BLaER1 (cell line): ENCODE results near the gene ZNF638.
"Not testable (repeated sequence)": the region's sequence is repeated elsewhere in the genome, so short reads cannot be mapped to it uniquely, and the experiment has no call there.

Experiments
- H3K27ac ChIP-seq: shearing (Covaris generic); formaldehyde crosslinking; 2 replicates; pipeline ENCODE4 v1.8.1; 2022
- H3K27me3 ChIP-seq: shearing (Covaris generic); formaldehyde crosslinking; 2 replicates; pipeline ENCODE4 v1.8.1; 2022
- H3K36me3 ChIP-seq: shearing (Covaris generic); formaldehyde crosslinking; 2 replicates; pipeline ENCODE4 v1.8.1; 2022
- H3K4me1 ChIP-seq: shearing (Covaris generic); formaldehyde crosslinking; 2 replicates; pipeline ENCODE4 v1.8.1; 2022
- H3K4me2 ChIP-seq: shearing (Covaris generic); formaldehyde crosslinking; 2 replicates; pipeline ENCODE4 v1.8.1; 2022
- H3K4me3 ChIP-seq: shearing (Covaris generic); formaldehyde crosslinking; 2 replicates; pipeline ENCODE4 v1.8.1; 2022
- H3K9ac ChIP-seq: shearing (Covaris generic); formaldehyde crosslinking; 2 replicates; pipeline ENCODE4 v1.8.1; 2022
- H3K9me3 ChIP-seq: shearing (Covaris generic); formaldehyde crosslinking; 2 replicates; pipeline ENCODE4 v1.8.1; 2022
- H4K20me1 ChIP-seq: shearing (Covaris generic); formaldehyde crosslinking; 2 replicates; pipeline ENCODE4 v1.8.1; 2022
- Cebpa-rat ChIP-seq: shearing (Covaris generic); IDR thresholded peaks from 2 replicates; pipeline ENCODE4 v1.8.1; 2022

Gene ZNF638

DNA sequence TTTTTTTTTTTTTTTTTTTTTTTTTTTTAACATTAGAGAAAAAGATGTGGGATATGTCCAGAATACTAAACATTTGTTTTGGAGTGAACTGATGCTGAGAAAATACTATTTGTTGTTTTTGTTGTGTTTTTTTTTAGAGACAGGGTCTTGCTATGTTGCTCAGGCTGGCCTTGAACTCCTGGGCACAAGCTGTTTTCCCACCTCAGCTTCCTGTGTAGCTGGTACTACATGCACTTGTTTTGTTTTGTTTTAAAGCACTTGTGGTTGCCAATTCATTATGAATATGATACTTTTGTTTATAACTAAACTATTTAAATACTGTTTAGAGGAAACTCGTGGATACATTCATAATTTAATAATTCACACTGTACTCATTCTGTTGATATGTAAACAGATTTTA, 88.4 kb downstream of the ZNF638 start:
- no peak overlapping the region for H3K9ac ChIP-seq
- H3K4me2 ChIP-seq: no peak overlapping the region
- no peak for TF ChIP-seq Cebpa-rat
- H3K9me3 ChIP-seq: no peaks in the 10 kb centered on the region
- H3K36me3 ChIP-seq: peaks cover 38% of the 10 kb centered on the region
- peaks cover 7% of the 10 kb centered on the region for H3K4me1 ChIP-seq
- no peak overlapping the region for H3K4me3 ChIP-seq
- no peak overlapping the region for H3K27ac ChIP-seq
- H4K20me1 ChIP-seq: no peaks in the 10 kb centered on the region
- no peaks in the 10 kb centered on the region for H3K27me3 ChIP-seq

DNA sequence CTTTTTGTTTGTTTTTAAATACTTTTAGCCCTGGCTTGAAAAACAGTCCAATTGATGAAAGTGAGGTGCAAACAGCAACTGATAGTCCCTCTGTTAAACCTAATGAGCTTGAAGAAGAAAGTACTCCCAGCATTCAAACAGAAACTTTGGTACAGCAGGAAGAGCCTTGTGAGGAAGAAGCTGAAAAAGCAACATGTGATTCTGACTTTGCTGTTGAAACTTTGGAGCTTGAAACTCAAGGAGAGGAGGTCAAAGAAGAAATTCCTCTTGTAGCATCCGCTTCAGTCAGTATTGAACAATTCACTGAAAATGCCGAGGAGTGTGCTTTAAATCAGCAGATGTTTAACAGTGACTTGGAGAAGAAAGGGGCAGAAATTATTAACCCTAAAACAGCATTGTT, 91.2 kb downstream of the ZNF638 start:
- no peak overlapping the region for H3K27ac ChIP-seq
- no peak overlapping the region for H3K9ac ChIP-seq
- no peaks in the 10 kb centered on the region for H4K20me1 ChIP-seq
- no peaks in the 10 kb centered on the region for H3K27me3 ChIP-seq
- no peak for TF ChIP-seq Cebpa-rat
- no peak overlapping the region for H3K4me3 ChIP-seq
- H3K36me3 ChIP-seq: peaks cover 63% of the 10 kb centered on the region
- H3K4me2 ChIP-seq: no peak overlapping the region
- peaks cover 3% of the 10 kb centered on the region for H3K4me1 ChIP-seq
- no peaks in the 10 kb centered on the region for H3K9me3 ChIP-seq

DNA sequence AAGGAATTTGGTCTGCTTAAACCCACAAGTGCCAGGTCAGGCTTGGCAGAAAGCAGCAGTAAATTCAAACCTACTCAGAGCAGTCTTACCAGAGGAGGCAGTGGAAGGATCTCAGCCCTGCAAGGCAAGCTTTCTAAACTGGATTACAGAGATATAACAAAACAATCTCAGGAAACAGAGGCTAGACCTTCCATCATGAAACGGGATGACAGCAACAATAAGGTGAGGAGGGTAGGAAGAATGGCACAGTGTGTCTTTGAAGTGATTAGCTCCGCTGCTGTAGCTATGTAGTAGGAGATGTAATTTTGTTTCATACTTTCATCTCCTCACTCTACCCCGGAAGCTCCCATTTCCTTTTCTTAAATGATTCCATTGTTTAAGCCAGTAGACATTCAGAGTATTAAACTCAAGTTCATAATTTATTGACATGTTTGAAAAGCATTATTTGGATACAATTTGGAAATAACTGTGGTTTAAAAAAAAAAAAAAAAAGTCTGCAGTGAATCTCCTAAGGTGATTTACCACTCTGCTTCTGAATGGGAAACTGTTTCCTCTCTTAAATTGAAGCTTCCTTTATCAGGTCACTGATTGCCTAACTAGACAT, 92.3 kb downstream of the ZNF638 start:
- TF ChIP-seq Cebpa-rat: no peak

DNA sequence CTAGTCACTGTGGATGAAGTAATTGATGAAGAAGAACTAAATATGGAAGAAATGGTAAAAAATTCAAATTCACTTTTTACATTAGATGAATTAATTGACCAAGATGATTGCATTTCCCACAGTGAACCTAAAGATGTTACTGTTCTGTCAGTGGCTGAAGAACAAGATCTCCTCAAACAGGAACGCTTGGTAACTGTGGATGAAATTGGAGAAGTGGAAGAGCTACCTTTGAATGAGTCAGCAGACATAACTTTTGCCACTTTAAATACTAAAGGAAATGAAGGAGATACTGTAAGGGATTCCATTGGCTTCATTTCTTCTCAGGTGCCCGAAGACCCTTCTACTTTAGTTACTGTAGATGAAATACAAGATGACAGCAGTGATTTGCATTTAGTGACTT, 95.1 kb downstream of the ZNF638 start:
- peaks cover 90% of the 10 kb centered on the region for H3K36me3 ChIP-seq
- no peak overlapping the region for H3K9ac ChIP-seq
- no peaks in the 10 kb centered on the region for H3K4me1 ChIP-seq
- no peaks in the 10 kb centered on the region for H4K20me1 ChIP-seq
- no peak overlapping the region for H3K4me2 ChIP-seq
- H3K4me3 ChIP-seq: no peak overlapping the region
- no peak for TF ChIP-seq Cebpa-rat
- H3K27me3 ChIP-seq: no peaks in the 10 kb centered on the region
- no peak overlapping the region for H3K27ac ChIP-seq
- H3K9me3 ChIP-seq: no peaks in the 10 kb centered on the region

More for the DNA sequence above, 92.3 kb downstream of the ZNF638 start:
- H3K4me2 ChIP-seq: no peak overlapping the region
- H3K4me1 ChIP-seq: no peaks in the 10 kb centered on the region
- peaks cover 74% of the 10 kb centered on the region for H3K36me3 ChIP-seq
- no peak overlapping the region for H3K9ac ChIP-seq
- no peak overlapping the region for H3K27ac ChIP-seq
- H4K20me1 ChIP-seq: no peaks in the 10 kb centered on the region
- H3K4me3 ChIP-seq: no peak overlapping the region
- H3K27me3 ChIP-seq: no peaks in the 10 kb centered on the region
- H3K9me3 ChIP-seq: no peaks in the 10 kb centered on the region

DNA sequence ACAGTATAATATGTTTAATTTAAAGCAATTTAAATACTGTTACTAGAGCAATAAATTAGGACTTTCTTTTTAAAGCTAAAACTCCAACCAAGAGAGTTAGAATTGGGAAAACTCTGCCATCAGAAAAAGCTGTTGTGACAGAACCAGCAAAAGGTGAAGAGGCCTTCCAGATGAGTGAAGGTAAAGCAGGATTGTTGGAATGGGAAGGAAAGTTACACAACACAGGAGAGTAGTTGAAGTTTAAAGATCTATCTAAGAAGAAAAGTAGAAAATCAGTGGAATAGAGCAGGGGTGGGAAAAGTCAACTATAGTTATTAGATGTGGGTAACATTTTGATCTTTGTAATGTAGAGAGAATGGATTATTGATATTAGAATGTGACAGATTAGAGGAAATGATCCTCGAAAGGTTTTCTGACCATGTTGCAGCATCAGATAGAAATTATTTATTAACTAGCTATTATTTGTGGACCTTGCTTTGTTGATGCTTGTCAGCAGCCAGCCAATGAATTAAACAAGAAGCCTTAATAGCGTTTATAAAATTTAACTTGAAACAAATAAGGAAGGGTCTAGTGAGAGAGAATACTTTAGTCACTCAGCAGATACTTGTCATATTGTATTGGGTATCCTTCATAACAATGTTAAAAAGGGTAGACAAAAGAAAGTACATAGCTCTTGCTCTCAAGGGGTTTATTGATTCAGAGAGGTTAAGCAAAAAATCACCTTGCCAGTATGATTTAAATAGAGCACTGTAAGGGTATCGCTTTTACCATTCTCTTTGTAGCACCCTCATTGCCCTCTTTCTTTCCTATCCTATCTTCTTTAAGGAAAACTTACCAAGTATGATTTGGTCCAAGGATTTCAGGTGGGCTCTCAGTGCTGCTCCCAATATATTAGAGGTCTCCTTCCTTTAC, 97.1 kb downstream of the ZNF638 start:
- Histone ChIP-seq H3K4me2 (no peak overlapping the region), H4K20me1 (no peaks in the 10 kb centered on the region), H3K4me1 (no peaks in the 10 kb centered on the region), H3K27me3 (no peaks in the 10 kb centered on the region), H3K9me3 (no peaks in the 10 kb centered on the region), H3K9ac (no peak overlapping the region), H3K4me3 (no peak overlapping the region), H3K27ac (no peak overlapping the region), H3K36me3 (peaks cover 95% of the 10 kb centered on the region)
- no peak for TF ChIP-seq Cebpa-rat

DNA sequence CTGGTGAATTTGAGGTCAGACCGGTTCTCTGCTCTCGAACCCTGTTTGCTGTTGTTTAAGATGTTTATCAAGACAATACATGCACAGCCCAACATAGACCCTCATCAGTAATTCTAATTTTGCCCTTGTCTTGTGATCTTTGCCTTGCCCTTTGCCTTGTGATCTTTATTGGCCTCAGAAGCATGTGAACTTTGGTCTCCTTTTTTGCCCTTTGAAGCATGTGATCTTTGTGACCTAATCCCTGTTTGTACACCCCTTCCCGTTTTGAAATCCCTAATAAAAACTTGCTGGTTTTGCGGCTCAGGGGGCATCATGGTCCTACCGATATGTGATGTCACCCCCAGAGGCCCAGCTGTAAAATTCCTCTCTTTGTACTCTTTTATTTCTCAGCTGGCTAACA, 113.6 kb downstream of the ZNF638 start:
- H3K9ac ChIP-seq, H3K4me2 ChIP-seq, H3K36me3 ChIP-seq, H3K27ac ChIP-seq, H4K20me1 ChIP-seq, H3K9me3 ChIP-seq, H3K27me3 ChIP-seq, H3K4me3 ChIP-seq: not testable (repeated sequence)
- H3K4me1 ChIP-seq: peaks cover 17% of the 10 kb centered on the region

DNA sequence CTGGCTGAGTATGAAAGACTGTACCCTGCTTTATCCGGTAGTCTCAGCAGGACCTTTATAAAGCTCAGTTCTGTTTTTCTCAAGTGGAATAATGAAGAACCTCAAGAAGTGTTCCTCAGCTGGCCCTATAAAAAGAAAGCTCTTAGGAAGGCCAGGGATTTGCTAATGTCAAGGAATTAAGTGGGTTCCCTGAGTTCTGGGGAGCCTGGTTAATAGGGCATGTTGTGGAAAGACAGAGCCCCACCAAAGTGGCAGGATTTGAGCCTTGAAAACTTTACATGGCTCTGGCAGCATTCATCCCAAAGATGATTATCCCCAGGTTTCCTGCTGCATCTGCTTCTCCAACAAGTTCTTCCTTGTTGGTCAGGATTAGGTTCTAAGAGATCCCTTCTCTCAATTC, 114.9 kb downstream of the ZNF638 start:
- no peaks in the 10 kb centered on the region for H3K27me3 ChIP-seq
- no peaks in the 10 kb centered on the region for H3K9me3 ChIP-seq
- no peaks in the 10 kb centered on the region; the same call in 1 of the 2 replicates for H3K36me3 ChIP-seq
- no peak overlapping the region for H3K4me2 ChIP-seq
- peaks cover 27% of the 10 kb centered on the region for H3K4me1 ChIP-seq
- no peak overlapping the region for H3K9ac ChIP-seq
- TF ChIP-seq Cebpa-rat: no peak
- no peak overlapping the region for H3K27ac ChIP-seq
- no peaks in the 10 kb centered on the region for H4K20me1 ChIP-seq
- H3K4me3 ChIP-seq: no peak overlapping the region

DNA sequence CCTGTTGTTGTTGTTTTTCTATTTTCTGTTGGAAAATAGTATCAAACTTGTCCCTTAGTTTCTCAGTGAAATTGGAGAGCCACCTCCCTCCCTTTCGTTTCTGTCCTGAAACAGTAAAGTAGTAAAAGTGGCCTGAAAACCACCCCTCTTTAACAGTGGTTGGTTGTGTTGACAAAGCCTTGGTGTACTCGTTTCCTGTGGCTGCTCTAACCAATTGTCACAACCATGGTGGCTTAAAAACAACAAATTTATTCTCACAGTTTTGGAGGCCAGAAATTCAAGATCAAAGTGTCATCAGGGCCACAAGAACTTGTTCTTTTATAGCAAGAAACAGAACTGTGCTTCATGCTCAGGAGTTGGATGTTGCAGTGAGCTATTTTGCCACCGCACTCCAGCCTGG, 117.8 kb downstream of the ZNF638 start:
- no peak for TF ChIP-seq Cebpa-rat
- Histone ChIP-seq H3K4me3 (no peak overlapping the region), H3K27me3 (peaks cover 12% of the 10 kb centered on the region), H3K9ac (no peak overlapping the region), H3K4me1 (peaks cover 55% of the 10 kb centered on the region), H3K27ac (no peak overlapping the region), H3K9me3 (no peaks in the 10 kb centered on the region), H4K20me1 (no peaks in the 10 kb centered on the region), H3K36me3 (no peaks in the 10 kb centered on the region), H3K4me2 (peak overlapping the region; percentile 31)

DNA sequence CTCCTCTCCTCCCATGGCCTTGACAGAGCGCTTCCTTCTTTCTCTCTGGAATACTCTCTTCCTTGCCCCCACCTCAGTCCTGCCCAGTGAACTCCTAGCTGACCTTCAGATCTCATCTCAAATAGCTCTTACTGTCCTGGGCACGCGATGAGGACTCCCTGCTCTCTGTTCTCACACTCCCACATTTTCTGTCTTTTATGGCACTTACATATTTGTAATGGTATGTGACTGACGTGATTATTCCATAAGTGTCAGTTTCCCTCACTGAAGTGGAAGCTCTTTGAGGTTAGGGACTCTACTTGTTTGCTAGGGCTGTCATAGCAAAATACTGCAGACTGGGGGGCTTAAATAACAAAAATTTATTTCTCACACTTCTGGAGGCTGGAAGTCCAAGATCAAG, 120.1 kb downstream of the ZNF638 start:
- TF ChIP-seq Cebpa-rat: no peak
- H3K9me3 ChIP-seq: no peaks in the 10 kb centered on the region
- H3K36me3 ChIP-seq: no peaks in the 10 kb centered on the region
- H3K27me3 ChIP-seq: peaks cover 18% of the 10 kb centered on the region
- peak overlapping the region; percentile 96; the same call in 1 of the 2 replicates for H3K4me2 ChIP-seq
- no peaks in the 10 kb centered on the region for H4K20me1 ChIP-seq
- H3K4me3 ChIP-seq: no peak overlapping the region
- no peak overlapping the region for H3K27ac ChIP-seq
- peaks cover 79% of the 10 kb centered on the region for H3K4me1 ChIP-seq
- H3K9ac ChIP-seq: no peak overlapping the region

DNA sequence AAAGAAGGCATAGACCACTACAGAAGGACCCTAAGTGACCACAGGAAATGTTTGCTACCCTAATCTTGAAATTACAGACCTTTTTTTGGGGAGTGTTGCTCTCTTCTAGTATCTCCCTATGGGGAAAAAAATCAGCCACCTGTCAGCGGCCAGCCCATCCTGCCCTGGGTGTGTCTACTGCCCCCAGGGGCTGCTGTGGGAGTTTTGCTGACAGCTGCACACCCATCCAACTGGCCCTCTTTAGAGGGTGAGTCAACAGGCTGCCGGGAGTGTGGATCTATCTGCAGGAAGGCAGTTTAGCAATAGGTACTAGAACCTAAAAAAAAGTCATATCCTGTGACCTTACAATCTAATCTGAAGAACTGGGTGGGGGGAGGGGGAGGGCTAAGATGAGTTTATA, 121.0 kb downstream of the ZNF638 start:
- no peak overlapping the region for H3K9ac ChIP-seq
- H3K27ac ChIP-seq: no peak overlapping the region
- H3K4me3 ChIP-seq: no peak overlapping the region; the same call in 1 of the 2 replicates
- TF ChIP-seq Cebpa-rat: no peak
- no peaks in the 10 kb centered on the region for H3K36me3 ChIP-seq
- peak overlapping the region; percentile 96 for H3K4me2 ChIP-seq
- peaks cover 18% of the 10 kb centered on the region for H3K27me3 ChIP-seq
- no peaks in the 10 kb centered on the region for H4K20me1 ChIP-seq
- peaks cover 87% of the 10 kb centered on the region for H3K4me1 ChIP-seq
- H3K9me3 ChIP-seq: no peaks in the 10 kb centered on the region
